ENCODE data around the gene FKBP11. TPM values are rescaled to one million over a fixed set of nuclear protein-coding genes. Genes with fewer than 3 reads are reported as not detected.

Gene FKBP11
- total RNA-seq, 1 experiment from 2014 or later, result 21.1 TPM

DNA sequence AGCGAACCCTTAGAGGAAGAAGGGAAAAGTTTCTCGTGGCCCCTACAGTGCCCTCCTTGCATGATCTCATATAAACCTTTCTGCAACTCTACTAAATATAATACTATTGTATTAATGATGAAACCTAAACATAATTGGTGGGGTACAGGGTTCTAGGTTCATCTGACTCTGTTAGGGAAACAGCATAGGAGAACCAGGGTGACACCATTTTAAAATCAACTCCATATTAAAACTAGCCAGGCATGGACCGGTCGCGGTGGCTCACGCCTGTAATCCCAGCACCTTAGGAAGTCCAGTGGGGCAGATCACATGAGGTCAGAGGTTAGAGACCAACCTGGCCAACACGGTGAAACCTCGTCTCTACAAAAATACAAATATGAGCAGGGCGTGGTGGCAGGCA, 44.6 kb downstream of the FKBP11 start:
- no TSS peak for BruUV-seq (replicated peaks)
- Histone ChIP-seq H3K27me3 (ENCODE audit: control insufficient read depth, insufficient read depth, low read length) (no peaks in the 10 kb centered on the region), H3K4me1 (ENCODE audit: control insufficient read depth, insufficient read depth, low read length) (peaks cover 14% of the 10 kb centered on the region), H3K27ac (ENCODE audit: low read length) (no peak overlapping the region), H3K36me3 (ENCODE audit: control insufficient read depth, insufficient read depth, low read length) (no peaks in the 10 kb centered on the region), H3K9me3 (ENCODE audit: control insufficient read depth, insufficient read depth, low read depth, low read length) (no peaks in the 10 kb centered on the region), H3K4me3 (ENCODE audit: low read depth in 2 of 2, low read length in 2 of 2) (no peak overlapping the region)
- TF ChIP-seq, protein P1, sequence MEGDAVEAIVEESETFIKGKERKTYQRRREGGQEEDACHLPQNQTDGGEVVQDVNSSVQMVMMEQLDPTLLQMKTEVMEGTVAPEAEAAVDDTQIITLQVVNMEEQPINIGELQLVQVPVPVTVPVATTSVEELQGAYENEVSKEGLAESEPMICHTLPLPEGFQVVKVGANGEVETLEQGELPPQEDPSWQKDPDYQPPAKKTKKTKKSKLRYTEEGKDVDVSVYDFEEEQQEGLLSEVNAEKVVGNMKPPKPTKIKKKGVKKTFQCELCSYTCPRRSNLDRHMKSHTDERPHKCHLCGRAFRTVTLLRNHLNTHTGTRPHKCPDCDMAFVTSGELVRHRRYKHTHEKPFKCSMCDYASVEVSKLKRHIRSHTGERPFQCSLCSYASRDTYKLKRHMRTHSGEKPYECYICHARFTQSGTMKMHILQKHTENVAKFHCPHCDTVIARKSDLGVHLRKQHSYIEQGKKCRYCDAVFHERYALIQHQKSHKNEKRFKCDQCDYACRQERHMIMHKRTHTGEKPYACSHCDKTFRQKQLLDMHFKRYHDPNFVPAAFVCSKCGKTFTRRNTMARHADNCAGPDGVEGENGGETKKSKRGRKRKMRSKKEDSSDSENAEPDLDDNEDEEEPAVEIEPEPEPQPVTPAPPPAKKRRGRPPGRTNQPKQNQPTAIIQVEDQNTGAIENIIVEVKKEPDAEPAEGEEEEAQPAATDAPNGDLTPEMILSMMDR (IDR thresholded peaks at IDR 0.05), result no peak
- TF ChIP-seq POLR2AphosphoS5 (IDR thresholded peaks at IDR 0.05; ENCODE audit: low read depth, low read length), result no peak
- TF ChIP-seq, protein P2, sequence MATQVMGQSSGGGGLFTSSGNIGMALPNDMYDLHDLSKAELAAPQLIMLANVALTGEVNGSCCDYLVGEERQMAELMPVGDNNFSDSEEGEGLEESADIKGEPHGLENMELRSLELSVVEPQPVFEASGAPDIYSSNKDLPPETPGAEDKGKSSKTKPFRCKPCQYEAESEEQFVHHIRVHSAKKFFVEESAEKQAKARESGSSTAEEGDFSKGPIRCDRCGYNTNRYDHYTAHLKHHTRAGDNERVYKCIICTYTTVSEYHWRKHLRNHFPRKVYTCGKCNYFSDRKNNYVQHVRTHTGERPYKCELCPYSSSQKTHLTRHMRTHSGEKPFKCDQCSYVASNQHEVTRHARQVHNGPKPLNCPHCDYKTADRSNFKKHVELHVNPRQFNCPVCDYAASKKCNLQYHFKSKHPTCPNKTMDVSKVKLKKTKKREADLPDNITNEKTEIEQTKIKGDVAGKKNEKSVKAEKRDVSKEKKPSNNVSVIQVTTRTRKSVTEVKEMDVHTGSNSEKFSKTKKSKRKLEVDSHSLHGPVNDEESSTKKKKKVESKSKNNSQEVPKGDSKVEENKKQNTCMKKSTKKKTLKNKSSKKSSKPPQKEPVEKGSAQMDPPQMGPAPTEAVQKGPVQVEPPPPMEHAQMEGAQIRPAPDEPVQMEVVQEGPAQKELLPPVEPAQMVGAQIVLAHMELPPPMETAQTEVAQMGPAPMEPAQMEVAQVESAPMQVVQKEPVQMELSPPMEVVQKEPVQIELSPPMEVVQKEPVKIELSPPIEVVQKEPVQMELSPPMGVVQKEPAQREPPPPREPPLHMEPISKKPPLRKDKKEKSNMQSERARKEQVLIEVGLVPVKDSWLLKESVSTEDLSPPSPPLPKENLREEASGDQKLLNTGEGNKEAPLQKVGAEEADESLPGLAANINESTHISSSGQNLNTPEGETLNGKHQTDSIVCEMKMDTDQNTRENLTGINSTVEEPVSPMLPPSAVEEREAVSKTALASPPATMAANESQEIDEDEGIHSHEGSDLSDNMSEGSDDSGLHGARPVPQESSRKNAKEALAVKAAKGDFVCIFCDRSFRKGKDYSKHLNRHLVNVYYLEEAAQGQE (IDR thresholded peaks at IDR 0.05; ENCODE audit: insufficient read depth in 1 of 2, low read depth in 2 of 2, low read length in 1 of 2), result no peak
- no peak for TF ChIP-seq SIN3A (IDR thresholded peaks at IDR 0.05; ENCODE audit: borderline replicate concordance, insufficient read depth, low read depth, low read length)
- no peak for TF ChIP-seq TCF7L2 (IDR thresholded peaks at IDR 0.05; ENCODE audit: low read depth, low read length)
- ChIA-PET CTCF (no interaction called here), POLR2A (no interaction called here)
- in situ Hi-C loops (cut with HindIII; ENCODE audit: low pct_unique_long_range_greater_than_20kb, low sequenced_read_pairs) (no loop called here), intact Hi-C loops (cut with micrococcal nuclease; ENCODE audit: unreplicated experiment) (no loop called here)
- DNase-seq (ENCODE audit: low read depth, low spot score), result no peak
- ATAC-seq, result no peak

DNA sequence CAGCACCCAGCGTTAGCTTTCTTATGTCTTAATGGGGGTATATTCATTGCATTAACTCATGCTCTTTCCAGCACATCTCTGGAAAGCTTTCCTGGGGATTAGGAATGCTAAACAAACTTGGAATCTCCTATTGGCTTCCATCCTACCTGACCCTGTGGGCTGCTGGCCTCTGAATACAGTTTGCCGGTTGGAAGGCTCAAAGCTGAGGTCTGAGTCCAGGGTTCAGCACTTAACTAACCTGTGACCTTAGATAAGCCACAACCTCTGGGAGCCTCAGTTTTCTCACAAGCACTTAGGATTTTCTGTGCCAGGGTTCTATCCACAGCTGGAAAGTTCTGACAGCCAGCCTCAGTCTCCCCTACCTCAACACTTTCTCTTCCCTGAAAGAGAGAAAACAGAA, 46.7 kb downstream of the FKBP11 start:
- BruUV-seq (replicated peaks), result no TSS peak
- peaks cover 8% of the 10 kb centered on the region for H3K4me1 ChIP-seq (ENCODE audit: control insufficient read depth, insufficient read depth, low read length)
- no peaks in the 10 kb centered on the region for H3K27me3 ChIP-seq (ENCODE audit: control insufficient read depth, insufficient read depth, low read length)
- no peaks in the 10 kb centered on the region for H3K9me3 ChIP-seq (ENCODE audit: control insufficient read depth, insufficient read depth, low read depth, low read length)
- ChIA-PET POLR2A (no interaction called here), CTCF (no interaction called here)
- DNase-seq (ENCODE audit: low read depth, low spot score) (no peak), ATAC-seq (no peak)
- no peak overlapping the region for H3K4me3 ChIP-seq (ENCODE audit: low read depth in 2 of 2, low read length in 2 of 2)
- in situ Hi-C loops (cut with HindIII; ENCODE audit: low pct_unique_long_range_greater_than_20kb, low sequenced_read_pairs) (no loop called here), intact Hi-C loops (cut with micrococcal nuclease; ENCODE audit: unreplicated experiment) (no loop called here)
- TF ChIP-seq, protein P1 (IDR thresholded peaks at IDR 0.05), result no peak
- TF ChIP-seq TCF7L2 (IDR thresholded peaks at IDR 0.05; ENCODE audit: low read depth, low read length) (no peak), POLR2AphosphoS5 (IDR thresholded peaks at IDR 0.05; ENCODE audit: low read depth, low read length) (no peak), SIN3A (IDR thresholded peaks at IDR 0.05; ENCODE audit: borderline replicate concordance, insufficient read depth, low read depth, low read length) (no peak)
- TF ChIP-seq, protein P2 (IDR thresholded peaks at IDR 0.05; ENCODE audit: insufficient read depth in 1 of 2, low read depth in 2 of 2, low read length in 1 of 2), result no peak
- no peaks in the 10 kb centered on the region for H3K36me3 ChIP-seq (ENCODE audit: control insufficient read depth, insufficient read depth, low read length)
- no peak overlapping the region for H3K27ac ChIP-seq (ENCODE audit: low read length)
